ENCODE data around the gene GRIP2. TPM values are rescaled to one million over a fixed set of nuclear protein-coding genes. Genes with fewer than 3 reads are reported as not detected.

Gene GRIP2
- polyA plus RNA-seq, 1 donor (not counting 4 experiments of a cell fraction or from before 2014, with no cell fraction given) = 0.01 TPM

DNA sequence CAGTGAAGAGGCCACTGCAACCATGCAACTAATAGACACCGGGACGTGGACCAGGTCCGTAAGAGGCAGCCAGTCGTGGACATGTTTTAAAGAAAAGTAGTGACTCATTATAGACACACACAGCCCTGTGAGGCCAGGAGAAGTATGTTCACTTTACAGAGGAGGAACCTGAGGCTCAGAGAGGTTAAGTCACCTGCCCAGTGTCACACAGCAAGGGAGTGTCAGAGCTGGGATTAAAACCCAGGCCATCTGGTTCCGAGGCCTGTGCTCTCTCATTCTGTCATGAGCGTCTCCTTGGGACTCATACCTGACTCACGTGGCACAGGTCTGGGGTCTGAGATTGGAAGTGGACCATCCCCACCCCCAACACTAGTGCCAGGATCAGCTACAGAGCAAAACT, 28.1 kb upstream of the GRIP2 start:
- H3K79me2 ChIP-seq (ENCODE audit: control insufficient read depth, insufficient read depth, low read length) = no peaks in the 10 kb centered on the region
- no peak overlapping the region for H3K9ac ChIP-seq (ENCODE audit: control insufficient read depth, extremely low read depth, insufficient read depth, low read length)
- no peak overlapping the region for H3K4me3 ChIP-seq (ENCODE audit: control insufficient read depth in 2 of 3, extremely low read depth in 1 of 3, insufficient read depth in 2 of 3, low read depth in 1 of 3, low read length in 3 of 3)
- no peak overlapping the region for H2AFZ ChIP-seq (ENCODE audit: control insufficient read depth, low read length)
- no peaks in the 10 kb centered on the region for H3K9me1 ChIP-seq (ENCODE audit: control insufficient read depth, extremely low read depth, insufficient read depth, low read length)
- no peak for DNase-seq (ENCODE audit: low read depth, low spot score)
- H3K9me3 ChIP-seq (ENCODE audit: control insufficient read depth, low read depth, low read length) = no peaks in the 10 kb centered on the region
- dilution Hi-C loops (cut with MboI; ENCODE audit: extremely low pct_ligation_motif_present, low sequenced_read_pairs) = no loop called here
- FAIRE-seq = no peak
- no peak overlapping the region for H3K27ac ChIP-seq (ENCODE audit: control insufficient read depth, insufficient read depth, low read length)
- H3K4me1 ChIP-seq (ENCODE audit: control insufficient read depth, extremely low read depth, insufficient read depth, low read length) = no peaks in the 10 kb centered on the region
- TF ChIP-seq EZH2 (IDR thresholded peaks at IDR 0.05; ENCODE audit: low read length) (no peak), CTCF (optimal IDR thresholded peaks at IDR 0.05 in 1 of 3, IDR thresholded peaks at IDR 0.05 in 1 of 3, conservative IDR thresholded peaks at IDR 0.05 in 1 of 3; ENCODE audit: extremely low read depth in 1 of 3, insufficient read depth in 2 of 3, low read length in 3 of 3) (no peak)
- no peaks in the 10 kb centered on the region for H4K20me1 ChIP-seq (ENCODE audit: control insufficient read depth, extremely low read depth, insufficient read depth, low read length)
- H3K27me3 ChIP-seq (ENCODE audit: control insufficient read depth, extremely low read depth, insufficient read depth, low read length) = peaks cover 79% of the 10 kb centered on the region
- H3K4me2 ChIP-seq (ENCODE audit: control insufficient read depth, extremely low read depth, insufficient read depth, low read depth, low read length) = no peak overlapping the region
- no peaks in the 10 kb centered on the region for H3K36me3 ChIP-seq (ENCODE audit: control insufficient read depth in 2 of 2, extremely low read depth in 1 of 2, insufficient read depth in 2 of 2, low read length in 2 of 2)

GRCh38 chr3:14566812-14567211, 26.7 kb upstream of the GRIP2 start:
- Histone ChIP-seq H3K4me1 (ENCODE audit: control insufficient read depth, extremely low read depth, insufficient read depth, low read length) (no peaks in the 10 kb centered on the region), H2AFZ (ENCODE audit: control insufficient read depth, low read length) (no peak overlapping the region), H3K27me3 (ENCODE audit: control insufficient read depth, extremely low read depth, insufficient read depth, low read length) (peaks cover 75% of the 10 kb centered on the region), H3K4me2 (ENCODE audit: control insufficient read depth, extremely low read depth, insufficient read depth, low read depth, low read length) (no peak overlapping the region), H3K79me2 (ENCODE audit: control insufficient read depth, insufficient read depth, low read length) (no peaks in the 10 kb centered on the region), H3K4me3 (ENCODE audit: control insufficient read depth in 2 of 3, extremely low read depth in 1 of 3, insufficient read depth in 2 of 3, low read depth in 1 of 3, low read length in 3 of 3) (no peak overlapping the region), H3K9ac (ENCODE audit: control insufficient read depth, extremely low read depth, insufficient read depth, low read length) (no peak overlapping the region), H3K9me3 (ENCODE audit: control insufficient read depth, low read depth, low read length) (no peaks in the 10 kb centered on the region), H3K9me1 (ENCODE audit: control insufficient read depth, extremely low read depth, insufficient read depth, low read length) (no peaks in the 10 kb centered on the region), H4K20me1 (ENCODE audit: control insufficient read depth, extremely low read depth, insufficient read depth, low read length) (no peaks in the 10 kb centered on the region), H3K27ac (ENCODE audit: control insufficient read depth, insufficient read depth, low read length) (no peak overlapping the region), H3K36me3 (ENCODE audit: control insufficient read depth in 2 of 2, extremely low read depth in 1 of 2, insufficient read depth in 2 of 2, low read length in 2 of 2) (no peaks in the 10 kb centered on the region)
- DNase-seq (ENCODE audit: low read depth, low spot score) (no peak), FAIRE-seq (no peak)
- dilution Hi-C loops (cut with MboI; ENCODE audit: extremely low pct_ligation_motif_present, low sequenced_read_pairs) = no loop called here
- TF ChIP-seq CTCF (optimal IDR thresholded peaks at IDR 0.05 in 1 of 3, IDR thresholded peaks at IDR 0.05 in 1 of 3, conservative IDR thresholded peaks at IDR 0.05 in 1 of 3; ENCODE audit: extremely low read depth in 1 of 3, insufficient read depth in 2 of 3, low read length in 3 of 3) (no peak), EZH2 (IDR thresholded peaks at IDR 0.05; ENCODE audit: low read length) (no peak)
